Measurements from ENCODE around the gene KRTAP20-3.

KRTAP20-3 gene

DNA sequence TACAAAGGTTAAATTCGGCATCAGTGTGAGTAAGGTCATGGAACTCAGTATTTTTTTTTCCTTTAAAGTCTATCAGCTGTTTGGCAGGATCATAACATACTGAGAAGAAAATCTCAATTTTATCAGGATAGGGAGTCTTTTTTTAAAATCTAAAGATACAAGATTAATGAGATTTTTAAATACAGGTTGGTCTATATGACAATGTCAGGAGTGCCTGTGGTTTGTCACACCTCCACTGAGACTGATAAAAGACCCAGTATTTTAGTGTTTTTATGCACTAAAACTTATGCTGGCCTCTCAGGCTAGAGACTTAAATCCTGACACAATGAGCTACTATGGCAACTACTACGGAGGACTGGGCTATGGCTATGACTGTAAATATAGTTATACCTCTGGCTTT, at the start of gene KRTAP20-3:
Gene KRTAP20-3, plus strand, starts transcription at position 301 of the 400 bp plus-strand sequence.
- DNase-seq, result no peak

DNA sequence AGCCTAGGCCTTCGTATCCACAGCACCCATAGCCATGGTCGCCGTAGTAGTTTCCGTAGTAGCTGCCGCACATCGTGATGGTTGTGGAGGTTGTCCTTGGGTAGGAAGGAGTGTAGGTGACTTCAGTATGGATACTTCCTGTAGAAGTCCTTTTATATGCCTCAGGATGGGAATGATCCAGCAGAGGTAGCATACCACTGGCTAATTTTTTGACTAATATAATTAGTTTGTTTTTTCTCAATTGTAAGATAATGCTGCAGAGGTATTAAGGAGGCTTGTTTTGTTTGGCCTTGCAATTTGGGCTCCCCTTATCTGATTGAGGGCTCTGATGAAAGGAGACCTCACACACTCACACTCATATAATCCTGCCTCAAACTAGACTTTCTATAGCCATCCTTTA, 43.9 kb upstream of the KRTAP20-3 start, which contains the start of gene KRTAP6-2:
Gene KRTAP6-2, minus strand, starts transcription at position 101 of the 400 bp plus-strand sequence. Its CDS starts 28 bp downstream, at position 73.
- no peak for DNase-seq

DNA sequence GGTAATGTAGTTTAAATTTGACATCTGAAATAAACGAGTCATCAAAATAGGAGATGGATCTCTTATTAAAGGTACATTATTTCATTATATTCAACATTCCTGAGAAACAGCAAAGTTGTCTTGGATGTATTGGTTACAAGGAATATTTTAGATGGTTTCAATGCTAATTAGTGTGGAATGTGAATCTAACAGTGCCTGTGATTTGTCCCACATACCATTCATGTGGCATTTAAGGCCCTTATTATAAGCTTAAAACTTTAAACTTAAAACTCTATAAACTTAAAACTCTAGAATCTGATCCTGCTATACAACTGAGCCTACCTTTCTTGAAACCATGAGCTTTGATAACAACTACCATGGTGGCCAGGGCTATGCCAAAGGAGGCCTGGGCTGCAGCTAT, 41.9 kb upstream of the KRTAP20-3 start, which contains the start of gene KRTAP22-1:
Gene KRTAP22-1, plus strand, starts transcription at position 301 of the 400 bp plus-strand sequence.
- DNase-seq, result no peak

DNA sequence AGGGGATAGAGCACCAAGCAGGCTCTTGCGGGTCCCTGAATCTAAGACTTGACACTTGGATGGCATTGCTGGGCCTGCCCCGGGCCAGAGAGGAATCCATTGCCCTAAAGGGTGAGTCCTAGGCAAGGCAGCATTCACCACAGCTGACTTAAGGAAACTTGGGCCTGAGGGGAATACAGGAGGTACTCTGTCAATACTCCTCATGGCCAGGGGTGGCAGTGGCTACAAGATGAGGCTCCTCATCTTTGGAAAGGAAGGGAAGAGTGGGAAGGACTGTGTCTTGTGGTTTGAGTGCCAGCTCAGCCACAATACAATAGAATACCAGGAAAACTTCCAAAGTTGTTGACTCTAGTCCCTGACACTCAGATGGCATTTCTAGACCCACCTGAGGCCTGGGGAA, 36.7 kb upstream of the KRTAP20-3 start:
- no peak for DNase-seq

DNA sequence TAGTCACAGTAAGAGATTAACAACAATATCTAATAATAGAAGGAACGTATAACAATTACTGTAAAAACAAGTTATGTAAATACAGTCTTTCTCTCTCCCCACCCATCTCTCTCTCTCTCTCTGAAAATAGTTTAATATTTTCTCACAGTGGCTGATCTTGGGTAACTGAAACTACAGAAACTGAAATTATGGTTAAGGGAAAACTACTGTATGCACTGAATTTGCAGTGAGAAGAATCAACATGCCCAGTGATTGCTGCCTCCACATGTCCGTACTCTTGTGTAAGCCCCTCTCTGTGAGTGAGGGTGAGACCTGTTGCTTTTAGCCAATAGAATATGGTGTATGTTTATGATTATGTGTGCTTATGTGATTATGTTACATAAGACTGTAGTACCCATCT, 30.5 kb upstream of the KRTAP20-3 start:
- DNase-seq, result no peak

DNA sequence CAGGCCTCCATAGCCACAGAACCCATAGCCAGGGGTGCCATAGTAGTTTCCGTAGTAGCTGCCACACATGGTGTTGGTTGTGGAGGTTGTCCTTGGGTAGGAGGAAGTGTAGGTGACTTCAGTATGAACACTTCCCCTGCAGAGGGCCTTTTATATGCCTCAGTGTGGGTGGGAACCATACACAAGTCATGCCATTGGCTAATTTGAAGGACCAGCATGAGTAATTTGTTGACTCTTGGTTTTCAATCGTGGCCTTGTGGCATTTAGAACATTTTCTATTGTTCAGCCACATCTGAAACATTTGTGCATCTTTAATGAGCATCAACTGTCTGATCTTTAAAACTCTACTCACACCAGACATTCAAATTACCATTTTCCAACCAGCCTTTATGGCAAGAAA, 28.8 kb upstream of the KRTAP20-3 start, which contains the start of gene KRTAP6-1:
Gene KRTAP6-1, minus strand, starts transcription at position 95 of the 400 bp plus-strand sequence. Its CDS starts 26 bp downstream, at position 69.
- DNase-seq, result no peak

DNA sequence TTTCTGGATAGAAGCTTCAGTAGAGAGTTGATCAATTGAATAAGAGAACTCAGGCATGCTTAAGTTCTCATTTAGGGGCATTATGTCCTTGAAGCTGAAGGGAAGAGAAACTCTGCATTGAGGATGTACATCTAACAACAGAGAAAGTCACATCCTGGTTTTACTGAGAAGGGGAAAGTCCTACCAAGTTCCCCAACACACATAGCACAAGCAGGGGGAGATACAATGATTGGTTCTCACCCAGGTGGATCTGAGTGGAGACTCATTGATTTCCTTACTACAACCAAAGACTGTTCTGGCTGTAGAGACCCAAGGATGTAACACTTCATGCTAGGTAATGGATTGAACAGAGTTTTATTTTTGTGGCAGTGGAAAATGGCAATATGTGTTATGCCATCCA, 27.5 kb upstream of the KRTAP20-3 start:
- no peak for DNase-seq

DNA sequence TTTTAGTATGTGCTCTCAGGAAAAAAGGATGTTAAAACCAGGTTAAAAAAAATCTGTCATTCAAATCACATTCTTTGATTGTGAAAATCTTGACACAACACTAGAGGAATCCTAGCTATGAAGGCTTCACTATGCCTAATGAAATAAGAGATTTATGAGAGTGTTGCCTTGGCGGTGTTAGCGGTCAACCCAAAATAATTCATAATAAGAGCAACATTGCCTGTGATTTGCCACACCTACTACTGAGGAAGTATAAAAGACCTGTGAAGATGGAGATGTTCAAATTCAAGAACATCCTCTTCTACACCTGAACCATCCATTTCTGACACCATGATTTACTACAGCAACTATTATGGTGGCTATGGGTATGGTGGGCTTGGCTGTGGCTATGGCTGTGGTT, 26.5 kb upstream of the KRTAP20-3 start, which contains the start of gene KRTAP20-1:
Gene KRTAP20-1, plus strand, starts transcription at position 301 of the 400 bp plus-strand sequence. Its CDS starts 30 bp downstream, at position 331.
- no peak for DNase-seq

DNA sequence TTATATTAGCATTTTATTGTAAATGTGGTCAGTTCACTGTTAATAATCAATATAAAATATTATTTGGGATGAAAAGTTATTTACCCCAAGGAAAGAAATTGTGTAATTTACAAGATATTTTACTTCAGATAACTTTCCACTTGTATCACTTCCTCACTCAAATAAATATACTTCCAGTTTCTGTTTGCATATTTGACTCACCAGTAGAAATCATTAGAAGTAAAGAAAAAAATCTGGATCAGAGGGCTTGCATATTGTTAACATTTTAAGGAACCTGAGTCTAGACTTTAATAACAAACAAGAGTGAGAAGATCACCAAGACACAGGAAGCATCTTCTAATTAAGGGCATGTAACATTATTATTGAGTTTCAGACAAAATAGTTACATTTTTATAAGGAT, 22.6 kb upstream of the KRTAP20-3 start:
- no peak for DNase-seq

DNA sequence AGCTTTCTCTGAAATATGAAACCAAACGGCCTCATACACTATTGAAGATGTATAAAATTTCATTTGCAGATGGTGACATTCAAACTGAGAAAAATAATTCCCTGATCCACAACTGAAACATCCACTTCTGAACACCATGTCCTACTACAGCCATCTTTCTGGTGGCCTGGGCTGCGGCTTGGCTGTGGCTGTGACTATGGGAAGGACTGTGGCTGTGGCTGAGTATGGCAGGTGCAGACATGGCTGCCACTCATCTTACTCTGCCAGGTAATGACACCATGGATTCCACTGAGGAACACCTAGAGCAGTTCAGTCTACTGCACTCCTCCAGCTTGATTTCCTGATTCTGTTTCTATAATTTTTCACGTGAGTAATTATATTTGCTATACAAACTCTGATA, 22.1 kb upstream of the KRTAP20-3 start, which contains the start of gene KRTAP20-4:
Gene KRTAP20-4, plus strand, starts transcription at position 106 of the 400 bp plus-strand sequence.
- DNase-seq, result no peak

DNA sequence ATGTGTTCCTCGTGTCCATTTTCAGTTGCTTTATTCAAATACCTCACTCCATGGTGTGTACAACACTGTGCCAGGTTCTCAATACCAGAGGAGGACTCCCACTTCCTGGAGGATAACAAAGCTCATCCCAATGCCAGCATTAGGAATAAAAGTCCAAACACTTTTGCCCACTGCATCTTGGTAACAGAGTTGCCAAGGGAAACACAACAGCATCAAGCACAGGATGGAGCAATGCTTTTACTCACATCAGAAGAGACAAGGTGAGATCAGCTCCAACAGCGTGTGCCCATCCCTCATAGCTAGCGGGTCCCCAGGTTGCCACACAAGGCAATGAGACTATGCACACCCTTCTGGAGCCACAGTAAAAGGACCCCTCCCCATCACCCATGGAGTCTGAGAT, 19.3 kb upstream of the KRTAP20-3 start:
- no peak for DNase-seq

DNA sequence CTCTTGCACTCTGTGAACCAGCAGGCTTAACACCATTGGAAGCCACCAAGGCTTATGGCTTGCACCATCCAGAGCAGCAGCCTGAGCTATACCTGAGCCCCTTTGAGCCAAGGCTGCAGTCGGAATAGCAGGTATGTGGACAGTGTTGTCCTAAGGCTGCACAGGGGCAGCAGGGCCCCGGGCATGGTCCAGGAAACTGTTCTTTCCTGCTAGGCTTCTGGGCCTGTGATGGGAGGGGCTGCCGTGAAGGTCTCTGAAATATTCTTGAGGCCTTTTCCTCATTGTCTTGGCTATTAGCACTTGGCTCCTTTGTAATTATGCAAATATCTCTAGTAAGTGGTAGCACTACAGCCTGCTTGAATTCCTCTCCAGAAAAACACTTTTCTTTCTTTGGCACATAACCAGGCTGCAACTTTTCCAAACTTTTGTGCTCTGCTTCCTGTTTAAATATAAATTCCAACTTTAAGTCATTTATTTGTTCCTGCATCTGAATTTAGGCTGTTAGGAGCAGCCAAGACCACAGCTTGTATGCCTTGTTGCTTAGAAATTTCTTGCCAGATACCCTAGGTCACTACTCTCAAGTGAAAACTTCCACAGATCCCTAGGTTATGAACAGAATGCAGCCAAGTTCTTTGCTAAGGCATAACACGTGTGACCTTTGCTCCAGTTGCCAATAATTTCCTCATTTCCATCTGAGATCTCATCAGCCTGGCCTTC, 17.1 kb upstream of the KRTAP20-3 start:
- DNase-seq, result no peak

DNA sequence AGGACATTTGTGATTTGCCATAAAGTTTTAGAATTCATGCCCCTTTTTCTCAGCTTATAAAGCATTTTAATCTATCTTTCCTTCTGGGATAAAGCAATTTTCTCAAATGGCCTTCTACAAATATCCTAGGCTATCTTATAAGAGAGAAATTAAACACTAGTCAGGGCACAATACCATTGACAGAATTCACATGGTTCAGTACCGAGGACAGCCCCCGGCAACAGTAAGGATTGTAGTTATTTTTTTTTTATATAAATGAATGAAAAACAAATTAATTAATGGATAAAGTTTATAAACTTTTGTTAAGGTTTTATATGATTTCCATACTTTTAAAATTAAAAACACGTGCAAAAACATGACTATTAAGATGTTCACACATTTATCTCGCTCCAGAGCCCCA, 14.6 kb upstream of the KRTAP20-3 start:
- DNase-seq, result no peak

DNA sequence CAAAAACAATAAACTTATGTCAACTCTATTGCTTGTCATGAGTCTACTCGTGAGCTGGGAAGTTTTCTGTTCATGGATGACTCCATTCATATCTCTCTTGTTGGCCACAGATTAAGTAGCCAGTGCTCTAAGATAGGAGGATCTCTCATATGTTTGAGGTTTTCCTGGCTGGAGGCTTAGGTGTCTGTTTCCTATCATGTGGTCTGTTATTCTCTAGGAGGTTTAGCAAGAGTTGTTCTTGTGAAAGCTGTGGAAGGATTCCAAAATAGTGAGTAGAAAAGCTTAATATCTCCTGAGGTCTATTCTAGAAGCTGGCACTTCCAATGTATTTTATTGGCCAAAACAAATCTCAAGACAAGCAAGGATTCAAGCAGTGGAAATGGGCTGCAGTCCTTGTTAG, 13.5 kb upstream of the KRTAP20-3 start:
- DNase-seq, result no peak

DNA sequence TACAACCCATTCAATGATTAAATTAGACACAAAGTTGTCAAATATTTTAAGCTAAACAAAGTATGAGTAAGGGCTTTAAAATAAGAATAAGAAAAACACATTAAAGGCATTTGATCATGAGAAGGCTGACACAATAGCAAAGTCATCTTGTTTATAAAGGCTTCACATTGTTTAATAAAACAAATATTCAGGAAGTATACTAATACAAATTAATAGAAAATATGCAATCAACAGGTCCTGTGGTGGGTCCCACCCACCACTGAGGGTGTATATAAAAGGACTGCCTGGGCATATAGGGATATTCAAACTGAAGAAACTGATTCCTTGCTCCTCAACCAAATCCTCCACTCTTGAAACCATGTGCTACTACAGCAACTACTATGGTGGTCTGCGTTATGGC, 7.8 kb upstream of the KRTAP20-3 start, which contains the start of gene KRTAP20-2:
Gene KRTAP20-2, plus strand, starts transcription at position 301 of the 400 bp plus-strand sequence. Its CDS starts 58 bp downstream, at position 359.
- no peak for DNase-seq

DNA sequence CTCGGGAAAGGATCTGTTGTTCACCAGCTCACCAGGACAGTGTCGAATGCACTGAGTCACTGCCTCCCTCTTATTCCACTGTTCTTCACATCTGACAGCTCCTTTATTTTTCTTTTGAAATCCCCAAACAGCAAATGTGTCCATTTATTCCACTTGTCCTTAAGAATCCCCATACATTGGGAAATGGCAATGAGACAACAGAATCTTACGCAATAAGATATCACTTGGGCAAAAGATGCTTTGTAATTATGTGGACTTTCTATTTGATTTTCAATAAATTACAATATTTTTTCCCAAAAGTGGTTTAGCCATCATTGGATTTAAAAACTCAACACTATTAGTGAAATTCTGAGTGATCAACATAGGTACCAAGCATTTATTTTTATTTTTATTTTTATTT, 4.0 kb upstream of the KRTAP20-3 start:
- DNase-seq, result no peak

DNA sequence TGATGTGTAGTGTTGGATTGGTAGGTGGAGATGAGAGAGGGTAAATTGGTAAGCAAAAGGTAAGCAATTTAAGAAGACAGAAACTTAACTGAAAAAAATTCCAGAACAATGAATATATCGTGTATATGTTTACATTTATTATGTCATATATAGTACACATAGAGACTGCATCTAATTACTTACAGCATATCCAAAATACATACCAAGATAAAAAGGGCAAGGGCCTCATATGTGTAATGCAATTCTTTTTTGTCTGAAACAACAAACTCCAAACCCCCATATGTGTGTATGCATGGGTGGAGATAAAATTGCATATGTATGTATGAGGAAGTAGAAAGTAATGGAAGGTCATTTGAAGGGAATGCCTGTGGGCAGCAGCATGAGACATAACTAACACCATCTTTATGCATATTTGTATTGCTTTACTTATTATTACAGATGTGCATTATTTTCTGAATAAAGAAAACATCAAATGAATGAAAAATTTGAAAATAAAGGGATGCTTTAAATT, 4.3 kb downstream of the KRTAP20-3 start:
- no peak for DNase-seq

DNA sequence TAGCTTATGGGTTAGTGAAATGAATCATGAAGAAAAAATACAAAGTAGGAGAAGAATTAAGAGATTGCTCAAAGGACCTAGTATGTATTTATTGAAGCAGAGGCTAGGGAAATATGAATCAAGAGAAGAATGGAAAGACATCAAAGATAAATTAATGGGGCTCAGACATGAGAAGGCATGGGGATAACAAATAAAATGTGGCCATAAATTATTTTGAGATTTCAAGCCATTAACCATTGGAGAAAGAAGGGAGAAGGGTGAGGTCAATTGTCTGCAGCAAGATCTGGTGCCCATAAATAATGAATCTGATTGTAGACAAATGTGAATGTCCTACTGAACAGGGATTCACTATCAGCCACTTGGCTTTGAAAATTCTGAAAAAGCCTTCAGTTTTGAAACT, 10.2 kb downstream of the KRTAP20-3 start:
- no peak for DNase-seq

DNA sequence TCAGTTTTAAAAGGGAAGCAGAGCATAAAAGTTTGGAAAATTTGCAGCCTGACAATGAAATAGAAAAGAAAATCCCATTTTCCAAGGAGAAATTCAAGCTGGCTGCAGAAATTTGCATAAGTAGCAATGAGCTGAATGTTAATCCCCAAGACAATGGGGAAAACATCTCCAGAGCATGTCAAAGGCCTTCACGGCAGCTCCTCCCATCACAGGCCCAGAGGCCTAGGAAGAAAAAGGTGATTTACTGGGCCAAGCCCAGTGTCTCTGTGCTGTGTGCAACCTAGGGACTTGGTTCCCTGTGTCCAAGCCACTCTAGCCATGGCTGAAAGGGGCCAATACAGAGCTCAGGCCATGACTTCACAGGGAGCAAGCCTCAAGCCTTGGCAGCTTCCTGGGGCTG, 26.1 kb downstream of the KRTAP20-3 start:
- no peak for DNase-seq

DNA sequence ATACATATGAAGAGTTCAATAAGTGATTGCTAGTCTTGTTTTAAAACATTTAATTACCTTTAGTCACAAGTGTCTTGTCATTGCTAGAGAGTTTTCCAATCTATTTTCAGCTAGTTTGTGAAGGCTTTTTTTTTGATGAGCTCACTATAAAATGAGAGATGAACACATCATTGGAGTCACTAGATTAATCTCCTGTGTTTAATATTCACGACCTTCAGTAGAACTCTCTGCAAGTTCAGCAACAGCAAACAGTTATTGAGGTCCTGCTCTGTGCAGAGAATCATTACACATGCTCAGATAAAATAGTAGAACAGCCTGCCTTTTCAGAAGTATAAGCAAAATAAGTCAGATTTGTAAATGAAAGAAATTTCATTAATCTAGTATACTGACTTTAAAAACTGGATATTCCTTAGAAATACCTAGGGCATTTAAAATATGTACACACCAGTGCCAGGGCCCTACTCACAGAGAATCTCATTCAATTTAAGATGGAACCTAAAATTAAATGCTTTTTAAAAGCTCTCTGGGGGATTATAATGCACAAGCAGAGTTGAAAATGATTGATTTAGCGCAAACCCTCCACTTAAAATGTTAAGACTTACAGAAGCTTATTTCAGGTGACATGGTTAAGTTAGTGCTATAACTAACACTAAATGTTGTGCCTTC, 30.5 kb downstream of the KRTAP20-3 start:
- no peak for DNase-seq

DNA sequence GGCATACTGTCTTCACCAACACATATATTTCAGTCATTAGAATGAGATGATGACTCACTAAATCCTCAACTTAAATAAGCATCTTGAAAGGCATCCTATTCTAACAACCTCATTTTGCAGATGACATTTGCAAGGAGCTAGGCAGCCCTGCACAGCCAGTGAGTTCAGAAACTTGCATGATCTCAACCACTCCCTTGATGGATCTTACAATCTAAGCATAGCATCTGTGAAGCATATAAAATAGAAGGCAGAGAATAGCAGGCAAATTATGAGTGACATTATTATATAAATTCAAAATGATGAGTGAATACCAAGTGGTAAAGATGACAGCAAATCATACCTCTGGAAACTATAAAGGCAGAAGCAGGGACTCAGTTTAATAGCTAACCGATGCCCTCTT, 31.6 kb downstream of the KRTAP20-3 start:
- DNase-seq, result no peak

DNA sequence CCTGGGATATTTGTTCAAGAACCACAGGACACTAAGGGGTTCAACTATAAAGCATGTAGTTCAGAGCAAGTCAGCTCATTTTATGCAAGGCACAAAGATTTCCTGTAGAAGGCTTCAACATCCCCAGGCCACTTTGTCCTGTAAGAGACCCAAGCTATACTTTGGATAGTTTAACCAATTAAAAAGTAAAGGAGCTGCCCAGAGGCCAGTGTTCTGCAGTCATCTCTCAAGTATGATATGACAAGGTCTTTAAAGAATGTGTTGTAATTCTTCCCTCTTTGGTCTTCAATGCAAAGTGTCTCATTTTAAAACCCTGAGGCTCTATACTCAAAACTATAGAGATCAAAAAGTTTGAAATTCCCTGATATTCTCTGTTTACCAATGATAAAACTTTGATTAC, 34.1 kb downstream of the KRTAP20-3 start:
- DNase-seq, result no peak

DNA sequence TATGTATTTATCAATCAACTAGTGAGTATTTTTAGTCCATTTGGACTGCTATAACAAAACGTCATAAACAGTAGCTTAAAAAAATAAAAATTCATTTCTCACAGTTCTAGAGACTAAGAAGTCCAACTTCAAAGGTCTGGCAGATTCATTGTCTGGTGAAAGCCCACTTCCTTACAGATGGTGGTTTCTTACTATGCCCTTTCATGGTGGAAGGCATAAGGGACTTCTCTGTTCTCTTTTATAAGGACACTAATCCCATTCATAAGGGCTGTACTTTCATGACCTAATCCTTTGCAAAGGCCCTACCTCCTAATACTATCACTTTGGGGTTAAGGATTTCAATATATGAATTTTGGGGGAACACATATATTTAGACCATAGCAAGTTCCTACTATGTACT, 37.9 kb downstream of the KRTAP20-3 start:
- no peak for DNase-seq

DNA sequence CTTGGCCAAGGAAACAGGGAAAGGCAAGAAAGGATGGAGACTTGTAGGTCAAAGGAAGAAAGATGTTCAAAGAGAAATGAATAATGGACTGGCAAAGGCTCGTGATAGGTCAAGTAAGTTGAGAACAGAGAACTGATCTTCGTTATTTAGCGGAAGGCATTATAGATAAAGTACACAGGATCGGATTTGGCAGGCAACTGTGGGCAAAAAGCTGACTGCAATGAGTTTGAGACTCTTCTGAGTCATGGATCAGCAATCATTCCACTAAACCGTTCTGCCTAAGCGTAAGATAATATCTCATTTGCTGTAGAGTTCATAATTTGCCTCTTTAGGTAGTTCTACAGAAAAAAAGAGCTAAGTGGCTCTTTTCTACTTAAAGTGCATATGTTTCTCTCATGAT, 41.8 kb downstream of the KRTAP20-3 start:
- no peak for DNase-seq
